GM12801 (cell line): ENCODE measurements around the gene BCAT1.

ENCODE experiments used
- CTCF ChIP-seq: IDR thresholded peaks from one replicate; pipeline ENCODE4 v1.5.1; 2011; ENCODE audit warnings: control low read depth; ENCODE audit not compliant: insufficient read length; ENCODE audit errors: extremely low read depth

Gene BCAT1

GRCh38 chr12:24864796-24865125 is 84.1 kb downstream of the BCAT1 start:
- TF ChIP-seq CTCF, result no peak

GRCh38 chr12:24861766-24862540 is 86.9 kb downstream of the BCAT1 start:
- no peak for TF ChIP-seq CTCF

- no peak for TF ChIP-seq CTCF
Observed at GRCh38 chr12:24860546-24860945, 88.4 kb downstream of the BCAT1 start.

- no peak for TF ChIP-seq CTCF
Observed at GRCh38 chr12:24856541-24856940, 92.4 kb downstream of the BCAT1 start.

GRCh38 chr12:24854908-24855307 is 94.0 kb downstream of the BCAT1 start:
- no peak for TF ChIP-seq CTCF

GRCh38 chr12:24854017-24854416 is 94.9 kb downstream of the BCAT1 start:
- TF ChIP-seq CTCF, result no peak

GRCh38 chr12:24853588-24853987 is 95.3 kb downstream of the BCAT1 start:
- TF ChIP-seq CTCF, result no peak
